ENCODE data around the gene SVOPL. TPM values are rescaled to one million over a fixed set of nuclear protein-coding genes. Genes with fewer than 3 reads are reported as not detected.

SVOPL gene
- total and polyA plus RNA-seq, 10 of the 15 experiments (the other 5 are each of a cell fraction or from before 2014, with no cell fraction given): 0.15 TPM; not detected in 9

GRCh38 chr7:138550337-138550736 lies 150.8 kb downstream of the SVOPL start:
- H3K27ac ChIP-seq (ENCODE audit: control insufficient read depth, insufficient read depth): no peak overlapping the region
- ATAC-seq (no peak), FAIRE-seq (no peak), DNase-seq (ENCODE audit: low read depth, low spot score) (no peak)
- intact Hi-C loops (cut with micrococcal nuclease; ENCODE audit: unreplicated experiment) (no loop called here), in situ Hi-C loops (cut with MboI) (no loop called here)
- no peaks in the 10 kb centered on the region for H4K20me1 ChIP-seq (ENCODE audit: control insufficient read depth, insufficient read depth)
- CTCF ChIA-PET: no interaction called here
- POLR2A ChIA-PET: no interaction called here
- no peak overlapping the region for H3K4me3 ChIP-seq
- BruUV-seq (replicated peaks): no TSS peak
- no peaks in the 10 kb centered on the region for H3K27me3 ChIP-seq (replicated peaks in 1 of 2; ENCODE audit: control insufficient read depth in 2 of 2, insufficient read depth in 2 of 2, low read length in 1 of 2)
- RAD21 ChIA-PET (ENCODE audit: unreplicated experiment): no interaction called here
- peaks cover 1% of the 10 kb centered on the region; the same call in 2 of the 3 replicates for H3K9me3 ChIP-seq (replicated peaks; ENCODE audit: control insufficient read depth, insufficient read depth, low read length)
- H3K4me2 ChIP-seq (ENCODE audit: control insufficient read depth, insufficient read depth): no peak overlapping the region
- no peaks in the 10 kb centered on the region for H3K4me1 ChIP-seq (ENCODE audit: control insufficient read depth, insufficient read depth, low read length)
- 97% methylated on average over 3 of the region's 3 CpGs for WGBS (ENCODE audit: insufficient coverage, insufficient replicate concordance, low lambda C conversion rate, missing lambda C conversion rate)
- H3K9ac ChIP-seq (ENCODE audit: control insufficient read depth, insufficient read depth, low read length): no peak overlapping the region
- SMC1A ChIA-PET (ENCODE audit: uncharacterized antibody, unreplicated experiment): no interaction called here
- H3K79me2 ChIP-seq (ENCODE audit: control insufficient read depth, insufficient read depth, low read length): no peaks in the 10 kb centered on the region
- peaks cover 2 to 18% of the 10 kb centered on the region in 2 experiments; a peak in 3 of 4 replicates for H3K36me3 ChIP-seq (ENCODE audit: control insufficient read depth in 2 of 2, insufficient read depth in 2 of 2, low read length in 1 of 2)
- TF ChIP-seq REST (IDR thresholded peaks at IDR 0.05; ENCODE audit: low read depth, low read length) (no peak), MYC (IDR thresholded peaks at IDR 0.05; ENCODE audit: insufficient read depth, insufficient read length, insufficient replicate concordance, low read length, severe bottlenecking) (no peak), NFIC (IDR thresholded peaks at IDR 0.05; ENCODE audit: low read depth, low read length) (no peak), ZBTB40 (IDR thresholded peaks at IDR 0.05; ENCODE audit: borderline replicate concordance) (no peak), MAX (IDR thresholded peaks at IDR 0.05; ENCODE audit: low read depth, low read length) (no peak)
- H2AFZ ChIP-seq (ENCODE audit: control insufficient read depth, low read depth, low read length): no peak overlapping the region
